Left lung (tissue), 10 donors: ENCODE results near the gene HINT3. TPM values are rescaled to one million over a fixed set of nuclear protein-coding genes. Genes with fewer than 3 reads are reported as not detected.

Experiments used
- ATAC-seq: fragments of 200-7000 bp; cut with Tn5 transposase; one replicate; pipeline ENCODE4 v1.9.1; 2020; ENCODE audit warnings: moderate library complexity
- DNase-seq, 4 donors: peaks; one replicate each; pipeline ENCODE4 v3.0.0-alpha.2; 2013 to 2020
- H3K27ac ChIP-seq, 2 donors: fragments of 200-600 bp; sonication (generic) in 1 of 2; one replicate each; pipeline versions ENCODE4 v1.5.0 to v1.8.0; 2020 to 2021
- H3K27me3 ChIP-seq, 2 donors: fragments of 200-600 bp; sonication (generic) in 1 of 2; one replicate each; pipeline versions ENCODE4 v1.5.0 to v1.8.0; 2020 to 2021
- H3K36me3 ChIP-seq, 2 donors: fragments of 200-600 bp; sonication (generic) in 1 of 2; one replicate each; pipeline versions ENCODE4 v1.5.0 to v1.8.0; 2020 to 2021
- H3K4me1 ChIP-seq, 2 donors: fragments of 200-600 bp; one replicate each; pipeline ENCODE4 v1.8.0; 2021
- H3K4me3 ChIP-seq, 2 donors: fragments of 200-600 bp; sonication (generic) in 1 of 2; one replicate each; pipeline versions ENCODE4 v1.5.0 to v1.8.0; 2020 to 2021; ENCODE audit warnings: mild to moderate bottlenecking in 1 of 2
- H3K9me3 ChIP-seq, 2 donors: fragments of 200-600 bp; sonication (generic) in 1 of 2; one replicate each; pipeline versions ENCODE4 v1.5.0 to v1.8.0; 2020 to 2021
- intact Hi-C, 2 donors: fragments of 100-400 bp; cut with DNase I; formaldehyde crosslinking; loops; one replicate each; pipeline versions ENCODE4 v1.11.2 to v1.14.2; 2022
- polyA plus RNA-seq, 6 donors: library from polyadenylated mRNA; unstranded; fragments of 120-200 nt; gene quantifications; one replicate each; pipeline ENCODE4 v1.2.1, GENCODE V29; 2013; ENCODE audit not compliant: insufficient read length in 6 of 6
- total RNA-seq, 2 donors: library from RNA; stranded (reverse); fragmentation: NEBNext Ultra II Directional; extraction: Animal tissue kit (Norgen Biotek cat#: 25700); gene quantifications; one replicate each; pipeline ENCODE4 v1.2.1, GENCODE V29; 2021
- TF ChIP-seq, protein P1 (sequence below), 2 donors: fragments of 200-600 bp; sonication (generic) in 1 of 2; IDR thresholded peaks; one replicate each; pipeline versions ENCODE4 v1.5.0 to v1.8.0; 2021; ENCODE audit warnings: antibody characterized with exemption in 2 of 2
- donor health status: DM: no; HTN: yes; CAD: no.
- donor health status: DM: no; HTN: no; CAD: no.

Gene HINT3
- total and polyA plus RNA-seq, 8 donors = 18.3 to 29.7 (median 23.9) TPM

GRCh38 chr6:125987026-125987617 is 30.6 kb downstream of the HINT3 start:
- ATAC-seq = peak; percentile 8
- H3K36me3 ChIP-seq = peaks cover 0 to 3% of the 10 kb centered on the region in 2 donors
- intact Hi-C loops = no loop called here
- no peaks in the 10 kb centered on the region for H3K27me3 ChIP-seq
- peaks cover 6 to 22% of the 10 kb centered on the region in 2 donors for H3K4me1 ChIP-seq
- peak in 1 of 4 donors; percentile 5 for DNase-seq
- peak overlapping the region; percentile 74 to 78 for H3K27ac ChIP-seq
- TF ChIP-seq, protein P1, sequence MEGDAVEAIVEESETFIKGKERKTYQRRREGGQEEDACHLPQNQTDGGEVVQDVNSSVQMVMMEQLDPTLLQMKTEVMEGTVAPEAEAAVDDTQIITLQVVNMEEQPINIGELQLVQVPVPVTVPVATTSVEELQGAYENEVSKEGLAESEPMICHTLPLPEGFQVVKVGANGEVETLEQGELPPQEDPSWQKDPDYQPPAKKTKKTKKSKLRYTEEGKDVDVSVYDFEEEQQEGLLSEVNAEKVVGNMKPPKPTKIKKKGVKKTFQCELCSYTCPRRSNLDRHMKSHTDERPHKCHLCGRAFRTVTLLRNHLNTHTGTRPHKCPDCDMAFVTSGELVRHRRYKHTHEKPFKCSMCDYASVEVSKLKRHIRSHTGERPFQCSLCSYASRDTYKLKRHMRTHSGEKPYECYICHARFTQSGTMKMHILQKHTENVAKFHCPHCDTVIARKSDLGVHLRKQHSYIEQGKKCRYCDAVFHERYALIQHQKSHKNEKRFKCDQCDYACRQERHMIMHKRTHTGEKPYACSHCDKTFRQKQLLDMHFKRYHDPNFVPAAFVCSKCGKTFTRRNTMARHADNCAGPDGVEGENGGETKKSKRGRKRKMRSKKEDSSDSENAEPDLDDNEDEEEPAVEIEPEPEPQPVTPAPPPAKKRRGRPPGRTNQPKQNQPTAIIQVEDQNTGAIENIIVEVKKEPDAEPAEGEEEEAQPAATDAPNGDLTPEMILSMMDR (IDR thresholded peaks at IDR 0.05) = no peak
- H3K9me3 ChIP-seq = no peaks in the 10 kb centered on the region
- peak overlapping the region; percentile 63 to 89 for H3K4me3 ChIP-seq

DNA sequence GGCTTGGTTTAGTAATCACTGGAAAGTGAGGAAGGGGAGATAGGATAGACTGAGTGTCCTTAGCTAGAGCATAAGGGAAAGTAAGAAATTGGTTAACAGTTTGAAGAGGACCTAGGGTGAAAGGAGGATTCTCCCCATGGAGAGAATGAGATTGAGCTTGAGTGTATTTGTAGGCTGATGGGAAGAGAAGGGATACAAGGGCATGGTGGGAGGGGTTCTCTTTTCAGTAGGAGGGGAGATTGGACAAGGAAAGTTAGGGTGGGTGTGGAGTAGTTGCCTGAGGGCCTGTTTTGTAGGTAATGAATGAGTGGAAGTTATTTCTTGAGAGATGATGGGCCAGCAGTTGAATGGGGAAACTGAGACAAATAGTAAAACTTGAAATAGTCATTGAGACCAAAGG is 31.7 kb downstream of the HINT3 start:
- intact Hi-C loops = no loop called here
- no peak overlapping the region for H3K27ac ChIP-seq

DNA sequence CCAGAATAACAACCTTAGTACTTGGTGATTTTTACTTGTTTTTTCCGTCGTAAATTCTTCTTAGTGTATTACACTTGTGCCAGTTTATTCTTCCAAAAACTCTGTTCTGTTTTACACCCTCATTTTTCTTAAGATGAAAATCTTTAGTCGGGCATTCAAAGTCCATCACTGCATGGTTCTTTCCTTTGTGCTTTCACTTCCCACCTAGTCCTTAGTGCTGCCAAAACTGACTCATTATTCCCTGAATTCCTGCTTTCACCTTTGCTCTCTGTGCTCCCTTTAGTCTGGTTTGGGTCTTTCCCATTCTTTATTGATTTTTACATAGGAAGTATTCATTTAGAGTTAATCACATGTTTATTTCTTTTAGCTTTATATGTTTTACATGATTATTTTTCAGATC is 33.1 kb downstream of the HINT3 start:
- intact Hi-C loops = no loop called here
- H3K27ac ChIP-seq = no peak overlapping the region

More for the DNA sequence above, 31.7 kb downstream of the HINT3 start:
- DNase-seq (no peak), ATAC-seq (no peak)
- TF ChIP-seq, protein P1 (IDR thresholded peaks at IDR 0.05) = no peak
- H3K4me3 ChIP-seq = no peak overlapping the region
- H3K9me3 ChIP-seq = no peaks in the 10 kb centered on the region
- H3K4me1 ChIP-seq = peaks cover 6 to 22% of the 10 kb centered on the region in 2 donors
- H3K27me3 ChIP-seq = no peaks in the 10 kb centered on the region
- no peaks in the 10 kb centered on the region for H3K36me3 ChIP-seq

DNA sequence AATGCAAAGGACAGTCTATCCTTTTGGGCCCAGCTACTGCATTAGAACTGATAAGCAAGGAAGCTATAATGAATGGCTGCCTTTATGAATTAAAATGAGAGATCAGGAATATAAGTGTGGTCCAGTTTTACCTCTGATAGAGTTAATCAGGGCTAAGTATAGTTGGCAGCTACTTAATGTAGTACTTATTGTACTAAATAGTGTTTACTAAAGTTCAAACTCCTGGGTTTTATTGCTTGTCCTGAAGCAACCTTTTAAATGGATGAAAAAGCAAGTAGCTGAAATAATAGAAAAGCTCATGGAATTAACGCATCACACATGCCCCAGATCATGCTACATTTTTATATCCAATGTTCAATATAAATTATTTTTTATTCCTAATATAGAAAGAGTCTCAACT is 35.1 kb downstream of the HINT3 start:
- no peaks in the 10 kb centered on the region for H3K9me3 ChIP-seq
- DNase-seq (no peak), ATAC-seq (no peak)
- no peaks in the 10 kb centered on the region for H3K36me3 ChIP-seq
- intact Hi-C loops = no loop called here
- H3K4me3 ChIP-seq = no peak overlapping the region
- TF ChIP-seq, protein P1 (IDR thresholded peaks at IDR 0.05) = no peak
- no peaks in the 10 kb centered on the region for H3K27me3 ChIP-seq
- H3K4me1 ChIP-seq = peaks cover 6 to 20% of the 10 kb centered on the region in 2 donors
- H3K27ac ChIP-seq = no peak overlapping the region

More for the DNA sequence above, 33.1 kb downstream of the HINT3 start:
- DNase-seq = no peak
- Histone ChIP-seq H3K4me3 (no peak overlapping the region), H3K4me1 (peaks cover 6 to 22% of the 10 kb centered on the region in 2 donors), H3K27me3 (no peaks in the 10 kb centered on the region), H3K9me3 (no peaks in the 10 kb centered on the region), H3K36me3 (no peaks in the 10 kb centered on the region)
- no peak for ATAC-seq
- TF ChIP-seq, protein P1 (IDR thresholded peaks at IDR 0.05) = no peak

DNA sequence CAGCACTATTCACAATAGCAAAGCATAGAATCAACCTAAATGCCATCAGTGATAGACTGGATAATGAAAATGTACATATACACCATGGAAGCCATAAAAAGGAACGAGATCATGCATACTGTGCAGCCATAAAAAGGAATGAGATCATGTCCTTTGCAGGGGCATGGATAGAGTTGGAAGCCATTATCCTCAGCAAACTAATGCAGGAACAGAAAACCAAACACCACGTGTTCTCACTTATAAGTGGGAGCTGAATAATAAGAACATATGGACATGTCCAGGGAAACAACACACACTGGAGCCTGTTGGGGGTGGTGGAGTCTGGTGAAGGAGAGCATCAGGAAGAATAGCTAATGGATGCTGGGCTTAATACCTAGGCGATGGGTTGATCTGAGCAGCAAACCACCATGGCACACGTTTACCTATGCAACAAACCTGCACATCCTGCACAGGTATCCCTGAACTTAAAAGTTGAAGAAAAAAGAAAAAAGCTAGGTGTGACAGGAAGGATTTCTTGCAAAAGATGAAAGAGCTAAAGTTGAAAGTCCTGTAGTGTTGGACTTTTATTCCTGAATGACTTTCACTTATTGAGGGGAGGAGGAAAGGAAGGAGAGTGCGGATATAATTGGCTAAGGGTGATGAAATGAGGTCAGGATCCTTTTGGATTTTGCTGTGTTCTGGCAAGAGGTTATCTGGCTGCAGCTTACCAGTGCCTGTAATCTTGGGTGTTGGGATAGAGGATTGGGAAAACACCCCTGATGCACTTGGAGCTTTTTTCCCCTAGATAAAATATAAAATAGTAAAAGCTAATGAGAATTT is 38.3 kb downstream of the HINT3 start:
- DNase-seq (no peak), ATAC-seq (no peak)
- TF ChIP-seq, protein P1 (IDR thresholded peaks at IDR 0.05) = no peak
- H3K4me3 ChIP-seq = no peak overlapping the region
- intact Hi-C loops = no loop called here
- H3K9me3 ChIP-seq = no peaks in the 10 kb centered on the region
- no peaks in the 10 kb centered on the region for H3K27me3 ChIP-seq
- H3K27ac ChIP-seq = no peak overlapping the region
- peaks cover 0 to 10% of the 10 kb centered on the region in 2 donors for H3K4me1 ChIP-seq
- H3K36me3 ChIP-seq = peaks cover 0 to 8% of the 10 kb centered on the region in 2 donors
